COLO668 (cell line): ENCODE results near the gene FARSB.
"Not testable (repeated sequence)": the region's sequence is repeated elsewhere in the genome, so short reads cannot be mapped to it uniquely, and the experiment has no call there.

Experiments used
- DNase-seq: peaks from one replicate; lab custom pipeline; 2025; ENCODE audit not compliant: unreplicated experiment; lab: John Stamatoyannopoulos, UW

FARSB gene

GRCh38 chr2:222655787-222656525 lies at the start of gene FARSB:
Gene FARSB (minus strand): TSS chr2:222656092. CDS start chr2:222656073, 19 bp downstream.
- peak; percentile 96 for DNase-seq

GRCh38 chr2:222703886-222704285 lies 48.0 kb upstream of the FARSB start:
- no peak for DNase-seq

- no peak for DNase-seq
Observed at GRCh38 chr2:222703091-222703490, 47.2 kb upstream of the FARSB start.

- no peak for DNase-seq
Observed at GRCh38 chr2:222701721-222702131, 45.8 kb upstream of the FARSB start.

- DNase-seq: no peak
Observed at GRCh38 chr2:222701233-222701632, 45.3 kb upstream of the FARSB start.

GRCh38 chr2:222698276-222698675 lies 42.4 kb upstream of the FARSB start:
- no peak for DNase-seq

- no peak for DNase-seq
Observed at GRCh38 chr2:222693837-222694236, 37.9 kb upstream of the FARSB start.

GRCh38 chr2:222693413-222693812 lies 37.5 kb upstream of the FARSB start:
- not testable (repeated sequence) for DNase-seq

GRCh38 chr2:222690564-222691200 lies 34.8 kb upstream of the FARSB start:
- peak; percentile 80 for DNase-seq

GRCh38 chr2:222689322-222689721 lies 33.4 kb upstream of the FARSB start:
- no peak for DNase-seq

GRCh38 chr2:222688917-222689316 lies 33.0 kb upstream of the FARSB start:
- DNase-seq: no peak

- no peak for DNase-seq
Observed at GRCh38 chr2:222686086-222686750, 30.3 kb upstream of the FARSB start.

- no peak for DNase-seq
Observed at GRCh38 chr2:222683805-222684204, 27.9 kb upstream of the FARSB start.

- DNase-seq: no peak
Observed at GRCh38 chr2:222677981-222678380, 22.1 kb upstream of the FARSB start.

- no peak for DNase-seq
Observed at GRCh38 chr2:222673883-222674282, 18.0 kb upstream of the FARSB start.

GRCh38 chr2:222673273-222673672 lies 17.4 kb upstream of the FARSB start:
- no peak for DNase-seq

GRCh38 chr2:222672068-222672401 lies 16.1 kb upstream of the FARSB start:
- no peak for DNase-seq

- DNase-seq: peak; percentile 65
Observed at GRCh38 chr2:222671259-222672067, 15.6 kb upstream of the FARSB start, which contains the start of gene MOGAT1. Gene MOGAT1 (plus strand): TSS chr2:222671658. CDS start chr2:222671786, 128 bp downstream.

- no peak for DNase-seq
Observed at GRCh38 chr2:222670191-222671038, 14.5 kb upstream of the FARSB start.

- no peak for DNase-seq
Observed at GRCh38 chr2:222669353-222669752, 13.5 kb upstream of the FARSB start.
